Fibroblast of the aortic adventitia (primary cell): ENCODE results near the gene SH3YL1. TPM values are rescaled to one million over a fixed set of nuclear protein-coding genes. Genes with fewer than 3 reads are reported as not detected.

Experiments
- DNase-seq: peaks from one replicate; pipeline ENCODE4 v3.0.0-alpha.2; 2010; ENCODE audit warnings: low read depth
- H3K4me3 ChIP-seq: 2 replicates; pipeline ENCODE4 v1.5.1; 2011; ENCODE audit warnings: low read depth, mild to moderate bottlenecking, control low read depth, low read length, moderate library complexity
- CTCF ChIP-seq: IDR thresholded peaks from 2 replicates; pipeline ENCODE4 v1.5.1; 2011; ENCODE audit warnings: mild to moderate bottlenecking, low read length, control low read depth, inconsistent platforms; ENCODE audit not compliant: insufficient read depth
- total RNA-seq: library from RNA; depleted of rRNA; stranded (reverse); fragments of >200 nt; gene quantifications from 2 replicates; pipeline ENCODE4 v1.2.3, GENCODE V29; 2012; ENCODE audit warnings: low replicate concordance

Gene SH3YL1
- total RNA-seq, 1 donor = 51.2 TPM

GRCh38 chr2:295090-295489 is 31.3 kb upstream of the SH3YL1 start:
- no peak for DNase-seq
- no peak overlapping the region for H3K4me3 ChIP-seq
- no peak for TF ChIP-seq CTCF

- H3K4me3 ChIP-seq = peak overlapping the region; percentile 56
- DNase-seq = peak; percentile 76
- TF ChIP-seq CTCF = peak; percentile 89
Observed at GRCh38 chr2:290090-290722, 26.4 kb upstream of the SH3YL1 start.

GRCh38 chr2:289362-290089 is 25.7 kb upstream of the SH3YL1 start:
- DNase-seq = peak; percentile 16
- H3K4me3 ChIP-seq = peak overlapping the region; percentile 56
- TF ChIP-seq CTCF = no peak

GRCh38 chr2:288758-289361 is 25.0 kb upstream of the SH3YL1 start:
- TF ChIP-seq CTCF = no peak
- no peak for DNase-seq
- H3K4me3 ChIP-seq = no peak overlapping the region

- peak within 1 kb of the TSS; percentile 22 for H3K4me3 ChIP-seq
- TF ChIP-seq CTCF = no peak
- DNase-seq = no peak
Observed at GRCh38 chr2:287911-288757, 24.3 kb upstream of the SH3YL1 start, which contains the start of gene ALKAL2. TSS of gene ALKAL2 (minus strand) at chr2:288091. CDS start at chr2:287835, 256 bp downstream.

GRCh38 chr2:287471-287885 is 23.6 kb upstream of the SH3YL1 start:
- no peak overlapping the region for H3K4me3 ChIP-seq
- no peak for TF ChIP-seq CTCF
- peak; percentile 7 for DNase-seq
